Measurements from ENCODE around the gene PLCXD1.
"Not testable (repeated sequence)": the region's sequence is repeated elsewhere in the genome, so short reads cannot be mapped to it uniquely, and the experiment has no call there.

Gene PLCXD1

GRCh38 chrX:346034-346813 lies 65.0 kb downstream of the PLCXD1 start:
- H3K4me3 ChIP-seq: no peak overlapping the region
- no peak overlapping the region for H3K27ac ChIP-seq

GRCh38 chrX:347351-348117 lies 66.4 kb downstream of the PLCXD1 start:
- no peak overlapping the region for H3K4me3 ChIP-seq
- no peak overlapping the region for H3K27ac ChIP-seq

GRCh38 chrX:348461-349117 lies 67.4 kb downstream of the PLCXD1 start:
- Histone ChIP-seq H3K4me3 (no peak overlapping the region), H3K27ac (no peak overlapping the region)

GRCh38 chrX:349196-349595 lies 68.0 kb downstream of the PLCXD1 start:
- Histone ChIP-seq H3K27ac (no peak overlapping the region), H3K4me3 (no peak overlapping the region)

- Histone ChIP-seq H3K27ac (no peak overlapping the region), H3K4me3 (no peak overlapping the region)
Observed at GRCh38 chrX:349702-350101, 68.5 kb downstream of the PLCXD1 start.

- H3K4me3 ChIP-seq: no peak overlapping the region
- H3K27ac ChIP-seq: no peak overlapping the region
Observed at GRCh38 chrX:350148-350533, 69.0 kb downstream of the PLCXD1 start.

- no peak overlapping the region for H3K27ac ChIP-seq
- no peak overlapping the region for H3K4me3 ChIP-seq
Observed at GRCh38 chrX:350534-351323, 69.5 kb downstream of the PLCXD1 start.

- not testable (repeated sequence) for H3K27ac ChIP-seq, H3K4me3 ChIP-seq
Observed at GRCh38 chrX:351324-351641, 70.1 kb downstream of the PLCXD1 start.

- Histone ChIP-seq H3K27ac (no peak overlapping the region), H3K4me3 (no peak overlapping the region)
Observed at GRCh38 chrX:351736-352135, 70.6 kb downstream of the PLCXD1 start.

- Histone ChIP-seq H3K27ac (no peak overlapping the region), H3K4me3 (no peak overlapping the region)
Observed at GRCh38 chrX:352181-352580, 71.0 kb downstream of the PLCXD1 start.

GRCh38 chrX:352582-353314 lies 71.6 kb downstream of the PLCXD1 start:
- no peak overlapping the region for H3K27ac ChIP-seq
- H3K4me3 ChIP-seq: no peak overlapping the region

All from skin epidermis (tissue), 12 donors.